HG02973 (cell line): ENCODE measurements around the gene RHBDD1.

Source experiments
- ATAC-seq: cut with Tn5 transposase; IDR thresholded peaks from one replicate; pipeline ENCODE4 v1.9.1; 2021; ENCODE audit warnings: moderate library complexity; ENCODE audit not compliant: unreplicated experiment

Gene RHBDD1

DNA sequence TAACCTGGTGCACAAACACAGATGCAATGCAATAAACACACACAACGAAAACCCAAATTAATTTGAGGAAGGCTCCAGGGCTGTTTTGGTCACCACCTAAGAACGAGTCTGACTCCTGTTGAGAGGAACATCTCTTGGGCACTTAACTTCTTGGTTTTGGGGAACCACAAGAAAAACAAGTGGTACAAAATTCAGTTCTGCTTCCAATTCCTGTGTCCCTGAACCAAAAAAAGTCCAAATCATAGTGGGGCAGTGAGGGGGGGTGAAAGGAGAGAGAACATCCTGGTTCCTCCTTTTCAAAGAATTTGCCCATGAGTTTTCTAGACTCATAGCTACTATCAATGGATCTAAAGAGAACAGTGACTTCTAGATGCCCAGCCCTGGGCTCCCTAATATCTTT is 184.6 kb downstream of the RHBDD1 start:
- no peak for ATAC-seq

DNA sequence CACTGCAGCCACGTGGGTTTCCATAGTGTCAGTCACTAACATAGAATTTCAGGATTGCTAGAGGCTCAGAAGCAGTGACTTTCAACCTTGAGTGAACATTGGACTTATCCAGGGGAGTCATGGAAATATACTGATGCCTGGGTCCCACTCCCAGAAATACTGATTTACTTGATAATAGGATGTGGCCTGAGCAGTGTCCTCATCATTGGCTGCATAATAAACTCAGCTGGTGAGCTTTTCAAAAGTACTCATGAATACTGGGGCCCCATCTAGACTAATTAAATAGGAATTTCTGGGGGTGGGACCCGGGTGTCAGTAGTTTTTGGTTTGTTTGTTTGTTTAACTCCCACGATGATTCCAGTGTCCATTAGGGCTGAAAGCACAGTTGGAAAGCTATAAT is 186.8 kb downstream of the RHBDD1 start:
- ATAC-seq = no peak

DNA sequence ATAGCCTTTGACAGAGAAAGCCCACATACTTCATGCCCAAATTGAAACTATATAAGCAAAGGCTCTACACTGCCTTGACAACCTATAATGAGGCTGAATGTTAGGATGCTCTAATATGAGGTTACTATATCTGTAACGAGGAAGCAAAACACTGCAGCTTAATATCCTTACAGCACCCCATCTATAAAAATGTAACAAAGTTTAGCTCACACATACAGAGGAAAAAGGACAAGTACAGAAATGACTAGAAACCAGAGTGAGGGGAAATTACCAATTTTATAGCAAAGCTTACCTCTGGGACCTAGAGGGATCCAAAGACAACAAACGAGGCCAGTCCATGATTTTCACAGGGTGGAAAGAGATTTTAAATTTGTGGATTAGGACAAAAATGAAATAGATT is 189.7 kb downstream of the RHBDD1 start:
- ATAC-seq = no peak

DNA sequence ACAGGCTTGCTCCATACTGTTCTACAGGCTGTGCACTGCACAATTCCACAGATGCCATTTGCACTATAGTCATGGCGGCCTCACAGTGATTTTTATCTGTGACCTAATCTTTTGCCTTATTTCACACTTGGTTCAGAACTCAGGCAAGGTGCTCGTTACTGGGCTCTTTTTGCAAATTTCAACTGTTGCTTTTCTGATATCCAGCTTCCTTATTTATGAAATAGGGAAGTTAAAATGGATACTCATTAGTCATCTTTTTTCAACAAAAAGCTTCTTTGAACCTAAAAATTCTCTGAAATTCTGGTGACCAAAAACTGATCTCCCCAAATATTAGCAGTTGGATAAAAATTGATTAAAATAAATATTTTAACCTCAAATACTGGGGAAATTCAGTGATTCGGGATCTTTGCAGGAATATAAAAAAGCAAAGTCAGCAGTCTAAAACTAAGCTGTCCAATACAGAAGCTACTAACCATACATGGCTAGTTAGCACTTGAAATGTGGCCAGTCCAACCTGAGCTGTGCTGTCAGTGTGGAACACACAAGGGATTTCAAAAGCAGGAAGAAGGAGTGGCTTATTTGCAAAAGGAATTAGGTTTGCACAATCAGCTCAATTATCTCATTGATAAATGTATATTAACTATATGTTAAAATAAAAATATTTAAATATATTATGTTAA is 193.7 kb downstream of the RHBDD1 start:
- ATAC-seq = no peak

DNA sequence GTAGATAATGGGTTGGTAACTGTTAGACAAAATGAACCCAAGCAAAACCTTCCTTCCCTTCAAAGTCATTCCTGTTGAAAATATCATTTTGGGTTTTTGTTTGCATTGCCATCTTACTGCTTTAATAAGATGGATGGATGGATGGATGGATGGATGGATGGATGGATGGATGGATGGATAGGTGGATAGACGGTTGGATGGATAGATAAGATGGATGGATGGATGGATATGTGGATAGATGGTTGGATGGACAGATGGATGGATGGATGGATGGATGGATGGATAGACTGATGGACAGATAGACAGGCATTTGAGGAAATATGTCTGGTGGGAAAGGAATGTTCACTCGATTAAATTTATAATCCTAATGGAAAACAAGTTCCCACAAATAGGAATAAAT is 194.9 kb downstream of the RHBDD1 start:
- no peak for ATAC-seq

DNA sequence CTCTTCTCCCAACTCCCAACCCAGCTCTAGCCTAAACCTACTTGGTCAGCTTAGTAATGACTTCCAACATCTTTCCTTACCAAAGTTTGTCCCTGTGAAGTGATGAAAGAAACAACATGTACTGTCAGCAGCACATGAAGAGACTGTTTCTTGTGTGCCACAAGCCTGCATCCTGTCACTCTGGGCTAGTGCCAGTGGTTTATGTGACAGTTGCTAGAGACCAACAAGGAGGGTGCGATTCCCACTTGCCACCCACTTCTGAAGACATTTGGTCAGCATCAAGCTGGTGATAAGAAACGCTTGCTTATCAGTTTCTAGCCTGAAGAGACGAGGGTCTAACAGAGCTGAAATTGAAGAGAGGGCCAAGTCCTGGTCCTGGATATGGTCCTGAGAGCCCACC is 195.5 kb downstream of the RHBDD1 start:
- no peak for ATAC-seq

DNA sequence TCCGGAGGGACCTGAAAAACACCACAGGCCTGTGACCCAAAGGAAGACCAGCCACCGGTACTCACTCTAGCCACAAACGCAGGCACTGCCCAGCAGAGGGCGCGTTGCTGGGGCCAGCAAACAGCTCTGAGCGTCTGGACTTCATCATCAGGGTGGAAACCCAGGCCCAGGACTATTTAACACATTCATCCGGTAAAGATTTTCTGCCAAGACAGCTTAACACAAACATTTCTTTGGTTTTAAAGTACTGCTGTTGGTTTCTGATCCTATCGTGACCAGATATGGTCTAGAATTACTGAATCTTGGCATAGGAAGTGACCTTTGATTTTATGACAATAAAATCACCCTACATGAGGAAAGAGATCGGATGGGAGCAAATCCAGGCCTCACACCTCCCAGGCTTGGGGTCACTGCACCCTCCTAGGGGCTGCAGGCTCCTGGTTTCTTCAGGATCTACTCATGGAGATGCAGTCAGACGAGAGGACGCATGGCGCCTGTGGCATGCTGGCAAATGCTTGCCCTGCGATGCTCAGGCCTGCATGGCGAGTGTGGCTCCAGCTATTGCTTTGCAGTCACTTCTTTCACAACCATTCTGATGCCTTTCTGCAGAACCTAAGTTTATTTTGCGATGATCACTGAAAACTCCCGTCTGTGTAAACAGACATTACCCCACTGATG is 197.8 kb downstream of the RHBDD1 start:
- ATAC-seq = peak; percentile 74

DNA sequence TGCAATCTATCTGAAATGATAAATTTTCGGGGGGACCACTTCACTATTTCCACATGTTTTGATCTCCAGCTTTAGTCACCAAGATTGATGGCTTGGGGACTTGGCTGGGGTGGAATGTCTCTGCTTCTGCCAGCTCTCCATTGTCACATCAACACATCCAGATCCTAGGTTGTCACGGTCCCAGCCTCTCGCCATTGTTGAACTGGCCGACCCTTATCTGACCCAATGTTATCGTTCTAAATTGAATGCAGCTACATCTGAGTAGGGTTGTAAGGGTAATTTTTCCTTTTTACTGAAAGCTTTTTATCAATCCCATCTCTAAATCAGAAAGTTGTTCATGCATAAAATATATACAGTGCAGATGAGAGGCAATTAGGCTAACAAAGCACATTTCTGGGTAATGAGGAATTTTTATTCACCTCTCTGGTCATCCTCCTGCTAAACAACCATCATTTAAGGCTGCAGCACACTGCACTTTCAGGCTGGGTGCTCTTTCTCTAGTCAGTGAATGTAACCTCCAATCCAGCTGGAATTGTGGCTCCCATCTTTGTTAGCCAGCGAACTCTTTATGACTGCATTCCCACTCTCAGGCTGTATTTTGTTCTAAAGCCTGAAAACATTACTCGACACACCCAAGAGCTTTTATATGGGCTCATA is 200.0 kb downstream of the RHBDD1 start:
- no peak for ATAC-seq

DNA sequence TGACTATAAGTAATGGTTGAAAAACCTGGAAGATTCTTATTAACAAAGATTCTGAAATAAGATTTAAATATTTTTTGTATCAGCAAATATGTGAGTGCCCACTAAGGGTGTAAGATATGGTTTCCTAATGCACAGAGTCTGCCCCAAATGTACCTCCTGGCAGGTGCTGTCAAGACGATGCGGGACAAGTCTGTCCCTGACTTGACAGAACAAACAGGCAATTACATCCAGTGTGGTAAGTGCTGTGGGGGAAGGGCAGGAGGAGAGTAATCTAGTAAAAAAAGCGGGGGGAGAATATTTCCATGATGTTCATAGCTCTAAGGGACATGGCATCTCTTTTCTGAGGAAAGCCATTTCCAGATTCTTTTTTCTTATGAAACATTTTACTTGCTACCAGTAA is 200.7 kb downstream of the RHBDD1 start:
- ATAC-seq = no peak

DNA sequence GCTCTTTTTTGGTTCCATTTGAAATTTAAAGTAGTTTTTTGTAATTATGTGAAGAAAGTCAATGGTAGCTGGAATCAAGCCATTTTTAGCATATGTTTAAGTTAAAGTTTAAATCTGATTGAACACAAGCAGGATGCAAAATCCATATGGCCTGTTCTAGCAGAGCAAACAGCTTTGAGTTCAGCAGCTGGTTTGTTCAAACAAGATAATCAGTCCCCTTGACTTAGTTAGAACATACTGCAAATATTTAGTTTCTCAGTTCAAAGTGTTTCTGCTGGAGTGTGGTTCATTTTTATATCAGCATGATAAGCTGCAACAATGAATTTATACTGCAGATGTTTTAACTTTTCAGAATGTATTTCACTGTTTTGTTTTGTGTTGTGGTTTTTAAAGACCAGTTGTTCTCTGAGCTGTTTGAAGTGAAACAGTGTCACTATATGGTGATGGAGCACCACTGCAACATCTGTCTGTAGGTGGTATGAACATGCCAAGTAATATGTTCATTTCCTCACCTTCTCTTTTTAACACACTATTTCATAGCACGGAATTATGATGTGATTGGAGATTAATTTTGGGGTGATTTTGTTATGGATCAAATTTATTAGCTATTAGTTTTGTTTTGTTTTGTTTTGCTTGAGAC is 202.8 kb downstream of the RHBDD1 start:
- ATAC-seq = no peak

DNA sequence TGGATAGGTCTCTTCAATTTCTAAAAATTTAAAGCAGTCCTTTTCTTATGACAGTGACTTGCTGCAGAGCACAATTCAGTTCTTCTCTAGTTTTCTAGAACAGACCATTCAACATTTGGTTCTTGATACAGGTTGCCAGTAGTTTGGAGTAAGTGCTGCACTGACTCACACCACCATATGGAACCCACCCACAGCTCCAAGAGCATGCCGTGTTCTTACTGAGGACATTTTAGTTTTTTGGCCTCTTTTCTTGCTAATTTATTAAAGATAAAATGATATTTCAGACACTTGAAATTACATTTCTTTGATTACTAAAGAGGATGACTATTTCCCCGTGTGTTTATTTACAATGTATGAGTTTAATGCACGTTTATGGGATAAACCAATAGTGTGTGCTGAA is 208.1 kb downstream of the RHBDD1 start:
- no peak for ATAC-seq
